ENCODE results near the gene ALG12.

The ALG12 gene

GRCh38 chr22:49961601-49962011, 43.4 kb upstream of the ALG12 start:
- H3K4me2 ChIP-seq (ENCODE audit: low read depth, low read length, poor library complexity, severe bottlenecking) = peak overlapping the region; percentile 87
- peak overlapping the region; percentile 88 for H3K4me3 ChIP-seq (ENCODE audit: insufficient read depth, low read length, poor library complexity, severe bottlenecking)
- peaks cover 31% of the 10 kb centered on the region for H3K79me2 ChIP-seq (ENCODE audit: insufficient read depth, low read length)
- H3F3A ChIP-seq (ENCODE audit: insufficient read depth) = 0 out of 2 replicates have a peak, but pooled peaks cover 4% of the 10 kb centered on the region
- no peak overlapping the region for H2AFZ ChIP-seq (ENCODE audit: low read depth, low read length, severe bottlenecking)
- peaks cover 3% of the 10 kb centered on the region; the same call in 1 of the 2 replicates for H4K20me1 ChIP-seq (ENCODE audit: low read depth, low read length)
- peak overlapping the region; percentile 83 for H3K27ac ChIP-seq (ENCODE audit: low read depth, low read length)
- H3K9me3 ChIP-seq (ENCODE audit: insufficient read depth, low read length) = no peaks in the 10 kb centered on the region
- H3K9me2 ChIP-seq (replicated peaks; ENCODE audit: insufficient read depth, low read length) = no peaks in the 10 kb centered on the region
- H3K9ac ChIP-seq (ENCODE audit: low read length) = peak overlapping the region; percentile 86
- no peaks in the 10 kb centered on the region; the same call in 1 of the 2 replicates for H3K36me3 ChIP-seq (ENCODE audit: low read length)
- no peak for TF ChIP-seq CTCF (IDR thresholded peaks at IDR 0.05; ENCODE audit: insufficient read depth, low read length, poor library complexity, severe bottlenecking)
- TF ChIP-seq EZH2phosphoT487 (conservative IDR thresholded peaks at IDR 0.05; ENCODE audit: low read length) = no peak
- no peaks in the 10 kb centered on the region for H3K27me3 ChIP-seq (ENCODE audit: low read length)

- 0 out of 2 replicates have a peak, but pooled peaks cover 4% of the 10 kb centered on the region for H3F3A ChIP-seq (ENCODE audit: insufficient read depth)
- H3K4me3 ChIP-seq (ENCODE audit: insufficient read depth, low read length, poor library complexity, severe bottlenecking) = peak overlapping the region; percentile 88
- TF ChIP-seq CTCF (IDR thresholded peaks at IDR 0.05; ENCODE audit: insufficient read depth, low read length, poor library complexity, severe bottlenecking) = no peak
- TF ChIP-seq EZH2phosphoT487 (conservative IDR thresholded peaks at IDR 0.05; ENCODE audit: low read length) = no peak
- no peaks in the 10 kb centered on the region for H3K9me3 ChIP-seq (ENCODE audit: insufficient read depth, low read length)
- peak overlapping the region; percentile 87 for H3K4me2 ChIP-seq (ENCODE audit: low read depth, low read length, poor library complexity, severe bottlenecking)
- H3K9ac ChIP-seq (ENCODE audit: low read length) = peak overlapping the region; percentile 86
- H3K27ac ChIP-seq (ENCODE audit: low read depth, low read length) = peak overlapping the region; percentile 83
- H3K9me2 ChIP-seq (replicated peaks; ENCODE audit: insufficient read depth, low read length) = no peaks in the 10 kb centered on the region
- no peaks in the 10 kb centered on the region; the same call in 1 of the 2 replicates for H3K36me3 ChIP-seq (ENCODE audit: low read length)
- peaks cover 31% of the 10 kb centered on the region for H3K79me2 ChIP-seq (ENCODE audit: insufficient read depth, low read length)
- H2AFZ ChIP-seq (ENCODE audit: low read depth, low read length, severe bottlenecking) = no peak overlapping the region
- H3K27me3 ChIP-seq (ENCODE audit: low read length) = no peaks in the 10 kb centered on the region
- peaks cover 3% of the 10 kb centered on the region; the same call in 1 of the 2 replicates for H4K20me1 ChIP-seq (ENCODE audit: low read depth, low read length)
Observed at GRCh38 chr22:49961005-49961600, 42.9 kb upstream of the ALG12 start.

GRCh38 chr22:49960159-49961004, 42.1 kb upstream of the ALG12 start, which contains the start of gene PIM3:
TSS of gene PIM3 (plus strand) at chr22:49960772. CDS start at chr22:49960948, 176 bp downstream.
- Histone ChIP-seq H3K4me3 (ENCODE audit: insufficient read depth, low read length, poor library complexity, severe bottlenecking) (peak within 1 kb of the TSS; percentile 88), H2AFZ (ENCODE audit: low read depth, low read length, severe bottlenecking) (no peak within 1 kb of the TSS), H3K4me2 (ENCODE audit: low read depth, low read length, poor library complexity, severe bottlenecking) (peak within 1 kb of the TSS; percentile 87), H3F3A (ENCODE audit: insufficient read depth) (0 out of 2 replicates have a peak, but pooled peaks cover 4% of the 10 kb centered on the region), H3K36me3 (ENCODE audit: low read length) (no peaks in the 10 kb centered on the region; the same call in 1 of the 2 replicates), H3K79me2 (ENCODE audit: insufficient read depth, low read length) (peaks cover 31% of the 10 kb centered on the region), H3K9me2 (replicated peaks; ENCODE audit: insufficient read depth, low read length) (no peaks in the 10 kb centered on the region), H3K9me3 (ENCODE audit: insufficient read depth, low read length) (no peaks in the 10 kb centered on the region), H3K27ac (ENCODE audit: low read depth, low read length) (peak within 1 kb of the TSS; percentile 83), H3K9ac (ENCODE audit: low read length) (peak within 1 kb of the TSS; percentile 86), H3K27me3 (ENCODE audit: low read length) (no peaks in the 10 kb centered on the region), H4K20me1 (ENCODE audit: low read depth, low read length) (peaks cover 3% of the 10 kb centered on the region; the same call in 1 of the 2 replicates)
- TF ChIP-seq EZH2phosphoT487 (conservative IDR thresholded peaks at IDR 0.05; ENCODE audit: low read length) (no peak), CTCF (IDR thresholded peaks at IDR 0.05; ENCODE audit: insufficient read depth, low read length, poor library complexity, severe bottlenecking) (no peak)

Data from SU-DHL-6 (cell line).